GM23248 (cell line): Measurements from ENCODE around the gene MAGEA9B. TPM values are rescaled to one million over a fixed set of nuclear protein-coding genes. Genes with fewer than 3 reads are reported as not detected.
A peak's percentile ranks its signal among the peaks of the same experiment; 100 is the strongest.
"Not testable (repeated sequence)": the region's sequence is repeated elsewhere in the genome, so short reads cannot be mapped to it uniquely, and the experiment has no call there.

Experiments
- DNase-seq: peaks from one replicate; pipeline ENCODE4 v3.0.0-alpha.2; 2015
- H2AFZ ChIP-seq: fragments of 200-600 bp; sonication (generic); 2 replicates; pipeline ENCODE4 v1.6.1; 2016; ENCODE audit warnings: antibody characterized with exemption
- H3F3A ChIP-seq: fragments of 200-600 bp; sonication (generic); 2 replicates; pipeline ENCODE4 v1.6.1; 2016; ENCODE audit warnings: mild to moderate bottlenecking, antibody characterized with exemption, mixed run types; ENCODE audit not compliant: insufficient read depth
- H3K27ac ChIP-seq: fragments of 200-600 bp; sonication (generic); 2 replicates; pipeline ENCODE4 v1.5.1; 2016; ENCODE audit warnings: mild to moderate bottlenecking
- H3K27me3 ChIP-seq: fragments of 200-600 bp; sonication (generic); replicated peaks from 2 replicates; pipeline ENCODE4 v1.6.1; 2016; ENCODE audit warnings: mild to moderate bottlenecking; ENCODE audit not compliant: insufficient read depth
- H3K36me3 ChIP-seq: fragments of 200-600 bp; sonication (generic); 2 replicates; pipeline ENCODE4 v1.6.1; 2016; ENCODE audit warnings: low read depth, mild to moderate bottlenecking
- H3K4me1 ChIP-seq: fragments of 200-600 bp; sonication (generic); 2 replicates; pipeline ENCODE4 v1.6.1; 2016; ENCODE audit warnings: mild to moderate bottlenecking; ENCODE audit not compliant: insufficient read depth
- H3K4me2 ChIP-seq: fragments of 200-600 bp; sonication (generic); one replicate; pipeline ENCODE4 v1.6.1; 2016; ENCODE audit warnings: mild to moderate bottlenecking; ENCODE audit not compliant: unreplicated experiment
- H3K4me3 ChIP-seq: fragments of 200-600 bp; sonication (generic); 2 replicates; pipeline ENCODE4 v1.5.1; 2016; ENCODE audit warnings: mild to moderate bottlenecking
- H3K79me2 ChIP-seq: fragments of 200-600 bp; sonication (generic); 2 replicates; pipeline ENCODE4 v1.6.1; 2016; ENCODE audit warnings: mild to moderate bottlenecking; ENCODE audit not compliant: insufficient read depth
- H3K9ac ChIP-seq: fragments of 200-600 bp; sonication (generic); 2 replicates; pipeline ENCODE4 v1.6.1; 2016; ENCODE audit warnings: mild to moderate bottlenecking
- H3K9me2 ChIP-seq: fragments of 200-600 bp; sonication (generic); 2 replicates; pipeline ENCODE4 v1.6.1; 2016; ENCODE audit warnings: mixed run types, mild to moderate bottlenecking, moderate library complexity; ENCODE audit not compliant: insufficient read depth
- H3K9me3 ChIP-seq: fragments of 200-600 bp; sonication (generic); one replicate; pipeline ENCODE4 v1.6.1; 2017; ENCODE audit warnings: low read depth
- H4K20me1 ChIP-seq: fragments of 200-600 bp; sonication (generic); 2 replicates; pipeline ENCODE4 v1.6.0; 2016; ENCODE audit not compliant: insufficient read depth
- EZH2 ChIP-seq: fragments of 200-600 bp; sonication (generic); IDR thresholded peaks from 2 replicates; pipeline ENCODE4 v1.6.1; 2018; ENCODE audit warnings: antibody characterized with exemption, mild to moderate bottlenecking; ENCODE audit not compliant: insufficient read depth, poor library complexity, severe bottlenecking
- EZH2phosphoT487 ChIP-seq: fragments of 200-600 bp; sonication (generic); IDR thresholded peaks from 2 replicates; pipeline ENCODE4 v1.6.1; 2018; ENCODE audit warnings: antibody characterized with exemption, moderate library complexity, mild to moderate bottlenecking, low read depth; ENCODE audit not compliant: insufficient read depth
- WGBS, 2 experiments: methylation state at CpG; one replicate each; pipeline ENCODE4 v1.1.6; 2015 to 2017; ENCODE audit warnings: low lambda C conversion rate in 2 of 2, low coverage in 1 of 2; ENCODE audit errors: missing lambda C conversion rate in 2 of 2; 5-methylcytosine and 5-hydroxymethylcytosine counted together
- in situ Hi-C: fragments of 300-500 bp; cut with MboI; formaldehyde crosslinking; loops from 2 replicates; pipeline ENCODE4 v1.15.0; 2020
- polyA plus RNA-seq: library from polyadenylated mRNA; unstranded; fragments of >200 nt; fragmentation: Nextera tagmentation; extraction: Ambion mirVana; gene quantifications from 2 replicates; pipeline ENCODE4 v1.2.1, GENCODE V29; 2016
- total RNA-seq: library from RNA; depleted of rRNA; stranded (reverse); fragments of >200 nt; shearing (Covaris generic); gene quantifications from 2 replicates; pipeline ENCODE4 v1.2.3, GENCODE V29; 2014

The MAGEA9B gene
- total and polyA plus RNA-seq, 2 experiments from 2014 or later: not detected

- H3K9me3 ChIP-seq: no peaks in the 10 kb centered on the region
- no peaks in the 10 kb centered on the region for H3K27me3 ChIP-seq
- H3K27ac ChIP-seq: peak overlapping the region; percentile 99
- no peaks in the 10 kb centered on the region for H3K36me3 ChIP-seq
- H3K4me3 ChIP-seq: peak overlapping the region; percentile 96
- TF ChIP-seq EZH2 (no peak), EZH2phosphoT487 (no peak)
- peak; percentile 91 for DNase-seq
- no peaks in the 10 kb centered on the region for H3K9me2 ChIP-seq
- H3K79me2 ChIP-seq: 0 out of 2 replicates have a peak, but pooled peaks cover 8% of the 10 kb centered on the region
- no peaks in the 10 kb centered on the region for H3K4me1 ChIP-seq
- WGBS, 2 experiments: 1% methylated on average over 24 of the region's 24 CpGs; no CpG with 5 or more reads in 1 of the 2 experiments
- peak overlapping the region; percentile 89 for H2AFZ ChIP-seq
- no peak overlapping the region for H3K4me2 ChIP-seq
- H3K9ac ChIP-seq: peak overlapping the region; percentile 92
- in situ Hi-C loops: no loop called here
- no peaks in the 10 kb centered on the region for H3F3A ChIP-seq
- H4K20me1 ChIP-seq: no peaks in the 10 kb centered on the region
Measured at GRCh38 chrX:149540131-149540620, 47.1 kb downstream of the MAGEA9B start.

GRCh38 chrX:149539283-149540130 lies 47.8 kb downstream of the MAGEA9B start:
- Histone ChIP-seq H2AFZ (peak overlapping the region; percentile 76; the same call in 1 of the 2 replicates), H3K4me2 (peak overlapping the region; percentile 61), H3K9me2 (no peaks in the 10 kb centered on the region), H3K27ac (peak overlapping the region; percentile 73), H3K36me3 (no peaks in the 10 kb centered on the region), H3K4me1 (no peaks in the 10 kb centered on the region), H4K20me1 (no peaks in the 10 kb centered on the region), H3K4me3 (peak overlapping the region; percentile 74), H3K9me3 (no peaks in the 10 kb centered on the region), H3F3A (no peaks in the 10 kb centered on the region), H3K27me3 (no peaks in the 10 kb centered on the region), H3K79me2 (0 out of 2 replicates have a peak, but pooled peaks cover 8% of the 10 kb centered on the region), H3K9ac (peak overlapping the region; percentile 77)
- 0 to 1% methylated on average over 2 to 32 of the region's 34 CpGs for WGBS, 2 experiments
- in situ Hi-C loops: no loop called here
- DNase-seq: peak; percentile 88
- TF ChIP-seq EZH2phosphoT487 (no peak), EZH2 (no peak)

DNA sequence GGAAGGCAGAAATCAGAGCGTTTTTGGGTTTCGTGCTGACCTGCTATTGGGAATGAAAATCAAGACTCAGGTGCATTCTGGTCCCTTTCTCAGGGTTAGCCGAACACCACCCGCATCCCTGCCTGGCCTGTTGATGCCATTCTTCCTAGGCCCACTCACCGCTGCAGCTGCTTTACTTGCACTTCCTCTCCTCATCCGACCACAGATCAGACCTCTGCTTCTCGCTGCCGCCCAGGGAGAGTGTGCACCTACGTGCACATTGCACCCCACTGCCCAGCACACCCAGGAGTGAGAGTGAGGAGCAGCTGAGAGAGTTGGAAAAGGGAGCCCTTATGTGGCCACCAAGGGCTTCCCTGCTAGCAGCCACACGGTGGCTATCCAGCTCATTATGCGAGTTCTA lies 49.8 kb downstream of the MAGEA9B start:
- H3K27ac ChIP-seq, H3K9ac ChIP-seq, H4K20me1 ChIP-seq, H3K4me1 ChIP-seq, H2AFZ ChIP-seq, in situ Hi-C loops, H3K9me2 ChIP-seq, H3K27me3 ChIP-seq, H3K79me2 ChIP-seq, H3K4me2 ChIP-seq, H3F3A ChIP-seq, H3K9me3 ChIP-seq, H3K36me3 ChIP-seq, H3K4me3 ChIP-seq, DNase-seq: not testable (repeated sequence)
- 86% methylated on average over 6 of the region's 11 CpGs; no CpG with 5 or more reads in 1 of the 2 experiments for WGBS, 2 experiments

- H3K9me2 ChIP-seq, H3K27me3 ChIP-seq, H3K36me3 ChIP-seq, H3K9me3 ChIP-seq, H3K9ac ChIP-seq, DNase-seq, H3K4me3 ChIP-seq, H3K4me1 ChIP-seq, H3K4me2 ChIP-seq, H3K27ac ChIP-seq, H3F3A ChIP-seq, in situ Hi-C loops, H4K20me1 ChIP-seq, H3K79me2 ChIP-seq, H2AFZ ChIP-seq: not testable (repeated sequence)
- 89 to 91% methylated on average over 2 to 3 of the region's 3 CpGs for WGBS, 2 experiments
Measured at GRCh38 chrX:149534926-149535602, 52.2 kb downstream of the MAGEA9B start.

DNA sequence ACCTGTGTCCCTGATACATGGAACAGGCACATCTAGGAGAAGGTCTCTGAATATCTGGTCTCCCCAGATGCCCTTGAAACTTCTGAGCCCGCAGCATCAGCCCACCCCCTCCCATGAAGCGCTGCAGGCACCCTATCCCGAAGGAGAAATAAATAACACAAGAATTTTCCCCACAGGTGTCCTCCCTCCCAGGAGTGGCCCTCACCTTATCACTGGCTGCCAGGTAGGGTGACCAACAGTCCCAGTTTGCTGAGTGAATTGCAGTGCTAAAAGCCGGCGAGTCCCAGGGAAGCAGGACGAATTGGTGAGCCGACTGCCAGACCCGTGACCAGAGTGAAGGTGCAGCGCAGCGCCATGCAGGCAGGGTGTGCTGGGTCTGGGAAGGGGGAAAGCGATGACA lies 53.3 kb downstream of the MAGEA9B start:
- H4K20me1 ChIP-seq, H3K9me2 ChIP-seq, H3F3A ChIP-seq, H3K4me1 ChIP-seq, H3K79me2 ChIP-seq, H3K4me3 ChIP-seq, in situ Hi-C loops, H3K9ac ChIP-seq, H3K36me3 ChIP-seq, H3K4me2 ChIP-seq, DNase-seq, H3K9me3 ChIP-seq, H3K27me3 ChIP-seq, H3K27ac ChIP-seq, H2AFZ ChIP-seq: not testable (repeated sequence)
- 99% methylated on average over 8 of the region's 11 CpGs; no CpG with 5 or more reads in 1 of the 2 experiments for WGBS, 2 experiments

DNA sequence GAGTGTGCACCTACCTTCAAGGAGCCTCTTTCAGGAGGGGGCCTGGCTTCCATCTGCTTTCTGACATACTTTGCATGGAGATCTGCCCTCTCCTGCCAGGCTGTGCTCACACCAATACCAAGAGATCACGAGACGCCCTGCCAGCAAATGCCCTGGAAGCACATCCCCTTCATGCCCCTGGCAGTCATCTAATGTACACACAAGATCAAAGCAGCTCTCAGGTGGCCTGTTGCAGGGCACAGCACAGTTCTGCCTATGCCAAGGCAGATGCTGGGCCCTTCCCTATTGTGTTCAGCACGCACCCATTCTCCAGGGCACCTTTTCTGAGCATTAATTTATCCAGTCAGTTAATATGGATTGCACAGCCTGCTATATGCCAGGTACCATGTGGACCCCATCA lies 54.4 kb downstream of the MAGEA9B start:
- H3K36me3 ChIP-seq, H3K4me3 ChIP-seq, H3F3A ChIP-seq, H2AFZ ChIP-seq, H3K79me2 ChIP-seq, H3K9ac ChIP-seq, H3K27ac ChIP-seq, H3K27me3 ChIP-seq, in situ Hi-C loops, H3K4me2 ChIP-seq, H4K20me1 ChIP-seq, H3K9me3 ChIP-seq, DNase-seq, H3K4me1 ChIP-seq, H3K9me2 ChIP-seq: not testable (repeated sequence)
- no CpG with 5 or more reads among the region's 3 CpGs for WGBS, 2 experiments
